ENCODE measurements around the gene IRF8.
"Not testable (repeated sequence)": the region's sequence is repeated elsewhere in the genome, so short reads cannot be mapped to it uniquely, and the experiment has no call there.

IRF8 gene

DNA sequence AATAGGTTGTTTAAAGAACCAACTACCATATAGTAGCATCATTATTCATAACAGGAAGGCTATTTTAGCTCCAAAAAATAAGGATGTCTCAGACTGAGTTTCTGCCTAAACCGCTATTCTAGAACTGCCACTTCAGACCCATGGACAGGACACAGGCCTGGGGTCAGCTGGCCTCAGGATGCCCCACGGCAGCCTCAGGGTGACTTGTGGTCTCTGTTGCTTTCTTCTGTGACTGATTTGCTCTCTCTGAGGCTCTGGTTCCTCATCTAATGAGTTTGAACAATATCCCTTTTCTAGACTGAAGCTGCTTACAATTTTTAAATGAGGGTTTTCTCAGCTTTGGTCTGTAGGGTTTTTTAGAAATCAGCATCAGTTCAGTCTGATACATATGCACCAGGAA lies 31.8 kb upstream of the IRF8 start:
- no peak for DNase-seq

DNA sequence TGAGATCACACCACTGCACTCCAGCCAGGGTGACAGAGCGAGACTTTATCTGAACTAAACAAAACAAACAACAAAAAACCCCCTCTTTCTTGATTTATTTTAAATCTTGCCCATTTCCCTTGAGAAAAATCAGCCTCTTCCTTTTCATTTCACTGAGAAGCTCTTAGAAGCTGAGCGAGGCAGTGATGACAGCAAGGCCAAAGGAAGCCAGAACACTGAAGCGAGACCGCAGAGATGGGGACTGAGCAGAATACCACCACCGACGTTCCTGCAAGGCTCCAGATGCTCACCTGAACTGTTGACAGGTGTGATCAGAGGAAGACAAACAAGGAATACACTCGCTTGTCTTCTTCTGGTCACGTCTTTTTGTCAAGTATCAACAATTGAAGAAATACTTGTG lies 30.5 kb upstream of the IRF8 start:
- no peak for DNase-seq

DNA sequence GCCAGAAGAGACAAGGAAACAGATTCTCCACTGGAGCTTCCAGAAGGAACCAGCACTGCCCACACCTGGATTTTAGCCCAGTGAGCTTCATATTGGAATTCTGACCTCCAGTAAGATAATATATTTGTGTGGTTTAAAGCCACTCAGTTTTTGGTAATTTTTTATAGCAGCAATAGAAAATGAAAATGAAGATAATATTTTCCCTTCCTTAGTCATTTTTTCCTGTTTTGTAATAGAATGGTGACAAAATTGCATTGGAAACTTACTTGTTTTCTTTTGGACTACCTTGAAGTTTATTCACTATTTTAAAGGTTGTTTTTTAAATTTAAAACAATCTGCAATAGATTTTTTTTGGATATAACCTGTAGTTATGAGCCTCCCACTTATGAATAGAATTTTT lies 29.8 kb upstream of the IRF8 start:
- no peak for DNase-seq

DNA sequence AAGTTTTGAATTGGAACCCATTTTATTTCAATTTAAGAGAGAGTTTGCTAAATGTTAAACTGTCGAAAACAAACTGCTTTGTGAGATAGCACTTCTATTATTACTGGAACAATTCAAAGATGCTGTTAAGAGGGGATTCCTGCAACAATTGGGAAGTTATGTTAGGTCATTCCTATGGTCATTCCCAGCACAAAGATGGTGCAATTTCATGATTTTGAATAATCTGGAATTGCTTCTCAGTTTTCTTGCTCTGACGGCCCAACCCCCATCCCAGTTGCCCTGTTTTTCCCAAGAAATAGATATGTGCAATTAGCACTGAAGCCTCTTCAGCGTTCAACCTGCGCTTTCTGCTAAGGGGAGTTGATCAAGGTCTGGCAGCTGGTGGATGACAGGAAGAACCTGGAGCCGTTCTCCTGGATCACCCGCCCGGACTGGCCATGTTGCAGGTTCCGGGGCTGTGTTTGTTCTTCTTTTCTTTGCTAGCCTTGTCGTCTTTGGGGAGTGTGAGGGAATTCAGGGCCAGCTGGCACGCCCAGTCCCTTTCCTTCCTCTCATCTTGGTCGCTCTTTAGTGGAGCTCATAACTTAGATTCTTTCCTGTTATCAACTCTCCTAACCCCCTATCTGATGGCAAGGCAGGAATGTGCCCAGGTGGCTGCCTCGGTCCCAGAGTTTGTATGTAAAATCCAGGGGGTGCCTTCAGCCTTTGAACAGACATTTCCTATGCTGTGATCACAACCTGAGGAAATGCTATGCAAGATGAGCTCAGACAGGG lies 29.0 kb upstream of the IRF8 start:
- DNase-seq: no peak

DNA sequence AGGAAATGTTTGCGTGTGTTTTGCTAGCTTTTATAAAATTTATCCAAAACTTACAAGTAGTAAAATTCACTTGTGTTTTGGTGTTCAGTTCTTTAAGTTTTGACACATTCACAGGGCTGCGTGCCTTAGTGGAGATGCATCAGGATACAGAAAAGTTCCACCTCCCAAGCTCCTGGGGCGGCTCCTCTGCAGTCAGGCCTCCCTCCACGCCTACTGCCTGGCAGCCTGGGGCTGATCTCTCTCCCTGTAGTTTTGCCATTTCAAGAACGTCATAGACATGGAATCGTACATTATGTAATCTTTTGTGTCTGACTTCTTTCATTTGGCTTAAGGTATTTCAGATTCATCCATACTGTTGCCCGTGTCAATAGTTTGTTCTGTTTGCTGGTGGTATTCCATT lies 27.2 kb upstream of the IRF8 start:
- no peak for DNase-seq

DNA sequence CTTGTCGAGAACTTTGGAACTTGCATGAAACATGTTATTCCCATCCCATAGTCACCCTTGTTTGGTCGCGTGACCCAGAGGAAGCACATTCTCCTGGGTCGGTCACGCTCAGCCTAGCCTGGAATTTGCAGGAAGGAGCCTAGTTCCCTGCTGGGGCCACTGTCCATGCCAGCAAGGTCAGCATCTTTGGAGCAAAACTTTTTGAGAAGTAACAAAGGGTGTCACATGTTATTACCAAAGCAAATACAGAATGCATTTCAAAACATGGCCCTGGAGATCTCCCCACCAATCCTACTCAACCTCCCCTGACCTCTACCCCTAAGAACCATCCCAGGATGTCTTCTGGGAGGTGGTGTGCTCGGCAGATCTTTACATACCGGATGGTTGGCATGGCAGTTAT lies 26.2 kb upstream of the IRF8 start:
- DNase-seq: no peak

DNA sequence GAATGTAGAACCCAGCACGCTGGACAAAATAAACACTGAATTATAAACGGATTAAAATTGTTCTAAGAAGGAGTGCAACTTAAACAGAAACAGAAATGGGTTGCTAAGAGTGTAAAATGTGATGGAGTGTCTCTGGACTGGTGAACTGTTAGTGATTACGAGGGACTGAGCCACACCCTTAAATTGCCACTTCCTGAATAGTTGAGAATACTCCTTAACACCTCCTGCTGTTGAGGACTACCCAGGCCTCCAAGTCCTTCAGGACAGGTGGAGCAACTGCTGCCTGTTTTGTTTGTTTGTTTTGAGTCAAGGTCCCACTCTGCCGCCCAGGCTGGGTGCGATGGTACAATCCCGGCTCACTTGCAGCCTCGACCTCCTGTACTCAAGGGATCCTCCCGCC lies 25.8 kb upstream of the IRF8 start:
- DNase-seq: no peak

DNA sequence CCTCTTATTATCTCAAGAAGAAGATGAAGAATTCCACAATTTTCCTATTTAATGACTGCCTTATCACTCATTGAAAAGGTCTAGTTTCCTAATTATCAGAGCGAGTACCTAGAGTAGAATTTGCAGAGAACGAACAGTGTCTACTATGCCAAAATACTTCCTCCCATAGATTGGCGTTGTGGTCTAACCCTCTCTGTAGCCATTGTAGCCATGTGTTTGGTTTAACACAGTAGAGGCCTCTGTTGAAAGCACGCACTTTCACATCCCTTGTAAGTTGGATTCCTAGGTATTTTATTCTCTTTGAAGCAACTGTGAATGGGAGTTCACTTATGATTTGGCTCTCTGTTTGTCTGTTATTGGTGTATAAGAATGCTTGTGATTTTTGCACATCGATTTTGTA lies 24.9 kb upstream of the IRF8 start:
- DNase-seq: not testable (repeated sequence)

DNA sequence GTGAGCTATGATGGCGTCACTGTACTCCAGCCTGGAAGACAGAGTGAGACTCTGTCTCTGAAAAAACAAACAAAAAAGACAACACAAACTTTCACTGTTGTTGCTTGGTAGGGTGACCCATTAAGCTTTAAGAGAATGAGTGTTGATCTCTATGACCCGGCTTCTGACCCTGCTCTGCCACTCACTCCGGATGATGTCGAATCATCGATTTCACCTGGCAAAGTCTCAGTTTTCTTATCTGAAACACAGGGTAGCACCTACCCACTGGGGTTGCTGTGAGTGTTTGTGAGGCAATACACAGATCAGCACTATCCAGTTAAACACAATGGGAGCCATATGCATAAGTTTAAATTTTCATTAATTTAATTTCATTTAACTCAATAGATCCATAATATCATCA lies 20.6 kb upstream of the IRF8 start:
- no peak for DNase-seq

DNA sequence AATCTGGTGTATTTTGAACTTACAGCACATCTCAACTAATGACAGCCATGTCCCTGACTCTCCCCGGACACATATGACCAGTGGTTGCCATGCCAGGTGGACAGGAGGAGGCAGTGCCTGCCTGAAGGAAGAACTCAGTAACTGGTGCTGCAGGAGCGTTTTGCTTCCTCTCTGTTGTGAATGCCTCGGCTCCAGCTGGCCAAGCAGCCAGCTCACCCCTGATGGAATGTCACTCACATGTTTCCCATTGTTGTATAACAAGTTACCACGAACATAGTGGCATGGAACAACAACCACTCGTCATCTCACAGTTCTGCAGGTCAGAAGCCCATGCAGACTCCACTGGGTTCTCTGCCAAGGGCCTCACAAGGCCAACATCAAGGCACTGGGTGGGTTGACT lies 20.1 kb upstream of the IRF8 start:
- no peak for DNase-seq

DNA sequence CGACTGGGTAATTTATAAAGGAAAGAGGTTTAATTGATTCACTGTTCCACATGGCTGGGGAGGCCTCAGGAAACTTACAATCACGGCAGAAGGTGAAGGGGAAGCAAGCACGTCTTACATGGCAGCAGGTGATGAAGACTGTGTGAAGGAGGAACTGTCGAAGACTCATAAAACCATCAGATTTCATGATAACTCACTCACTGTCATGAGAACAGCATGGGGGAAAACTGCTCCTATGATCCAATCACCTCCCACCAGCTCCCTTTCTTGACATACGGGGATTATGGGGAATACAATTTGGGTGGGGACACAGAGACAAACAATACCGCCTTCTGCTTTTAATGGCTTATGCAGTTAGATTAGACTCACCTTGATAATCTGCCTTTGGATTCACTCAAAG lies 19.4 kb upstream of the IRF8 start:
- no peak for DNase-seq

DNA sequence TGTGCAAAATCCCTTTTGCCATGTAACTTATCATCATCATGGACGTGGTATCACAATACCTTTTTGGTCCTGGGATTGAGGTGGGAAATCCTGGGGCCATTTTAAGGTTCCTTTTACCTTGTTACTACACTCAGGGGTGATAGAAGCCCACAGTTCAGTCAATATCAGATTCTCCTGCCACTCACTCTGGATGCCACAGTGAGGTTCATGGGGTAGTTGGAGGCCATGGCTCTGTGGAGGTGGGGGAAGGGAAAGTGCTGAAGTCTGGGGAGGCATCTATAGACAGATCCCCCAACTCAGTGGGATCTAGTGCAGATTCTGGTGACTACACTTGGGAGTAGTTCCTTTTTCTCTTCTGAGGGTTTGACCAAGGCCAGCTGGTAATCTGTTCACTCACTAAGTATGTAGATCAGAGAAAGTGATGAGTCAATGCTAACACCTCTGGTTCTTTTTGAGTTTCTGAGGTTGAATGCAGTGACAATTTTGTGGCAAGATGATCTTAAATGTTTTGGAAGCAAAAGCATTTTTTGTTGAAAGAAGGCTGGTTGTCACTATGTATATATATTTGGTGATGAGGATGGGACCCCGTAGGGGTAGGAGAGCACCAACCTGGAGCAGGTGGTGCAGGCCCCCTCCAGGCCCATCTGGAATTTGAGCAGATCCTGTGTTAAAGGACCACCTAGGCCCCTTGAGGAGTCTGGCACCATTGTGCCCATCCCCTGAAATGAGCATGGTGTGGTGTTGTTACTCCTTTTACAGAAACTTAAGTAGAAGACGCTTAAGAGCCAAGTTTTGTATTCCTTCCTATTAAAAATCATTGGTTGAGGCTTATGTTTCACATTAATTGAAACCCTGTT lies 18.8 kb upstream of the IRF8 start:
- DNase-seq: no peak

DNA sequence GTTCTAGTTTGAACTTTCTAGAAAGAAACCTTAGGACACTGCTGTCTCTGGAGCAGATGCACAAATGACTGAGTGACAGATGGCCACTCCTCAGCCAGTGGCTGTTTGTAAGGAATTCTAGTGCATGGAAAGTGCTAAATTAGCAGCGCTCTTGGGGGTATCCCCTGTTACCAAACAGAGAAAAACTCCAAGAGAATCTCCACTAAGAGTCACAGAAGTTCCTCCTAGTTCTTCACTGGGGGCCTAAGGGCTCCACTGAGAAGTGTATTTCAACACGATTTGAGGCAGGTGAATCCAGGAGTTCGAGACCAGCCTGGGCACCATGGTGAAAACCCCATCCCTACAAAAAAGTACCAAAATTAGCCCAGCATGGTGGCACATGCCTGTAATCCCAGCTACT lies 18.1 kb upstream of the IRF8 start:
- no peak for DNase-seq

DNA sequence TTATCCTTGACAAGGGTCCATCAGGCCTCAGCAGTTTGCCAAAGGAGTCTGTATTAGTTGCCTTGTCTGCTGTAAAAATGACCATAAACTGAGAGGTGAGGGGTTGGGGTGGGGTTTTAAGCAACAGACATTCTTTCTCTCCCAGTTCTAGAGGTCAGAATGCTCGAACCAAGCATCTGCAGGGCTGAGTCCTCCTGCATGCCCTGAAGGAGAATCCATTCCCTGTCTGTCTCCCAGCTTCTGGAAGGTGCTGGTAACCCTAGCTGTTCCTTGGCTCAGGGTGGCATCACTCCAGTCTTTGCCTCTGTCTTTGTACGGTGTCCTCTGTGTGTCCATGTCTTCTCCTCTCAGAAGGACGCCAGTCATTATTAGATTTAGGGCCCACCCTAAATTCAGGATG lies 17.5 kb upstream of the IRF8 start:
- DNase-seq: no peak

DNA sequence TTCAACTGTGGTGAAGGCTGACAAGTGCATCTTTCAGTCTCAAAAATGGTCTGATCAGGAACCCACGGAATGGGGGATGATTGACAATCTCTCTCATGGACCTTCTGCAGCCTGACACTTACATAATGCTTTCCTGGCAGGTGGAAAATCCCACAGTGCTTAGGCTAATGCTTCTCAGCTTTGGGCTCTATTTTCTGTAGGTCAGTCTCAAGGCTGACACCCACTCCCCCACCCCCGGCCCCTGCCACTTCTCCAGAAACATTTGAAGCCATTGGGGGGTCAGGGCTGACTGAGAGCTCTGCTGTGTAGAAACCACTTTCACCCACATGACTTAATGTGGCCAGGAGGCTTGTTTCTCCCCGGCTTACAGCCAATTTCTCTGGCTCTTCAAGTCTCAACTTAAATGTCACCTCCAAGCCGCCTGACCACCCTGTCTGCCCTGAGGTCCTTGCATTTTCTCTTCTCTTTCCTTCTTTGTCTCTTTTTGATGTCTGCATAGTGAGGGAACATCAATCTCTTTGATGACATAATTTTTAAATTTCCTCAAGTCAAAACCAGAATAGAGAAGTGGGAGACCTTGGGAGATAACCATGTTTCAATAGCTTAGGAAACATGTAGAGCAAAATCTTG lies 16.7 kb upstream of the IRF8 start:
- DNase-seq: no peak

DNA sequence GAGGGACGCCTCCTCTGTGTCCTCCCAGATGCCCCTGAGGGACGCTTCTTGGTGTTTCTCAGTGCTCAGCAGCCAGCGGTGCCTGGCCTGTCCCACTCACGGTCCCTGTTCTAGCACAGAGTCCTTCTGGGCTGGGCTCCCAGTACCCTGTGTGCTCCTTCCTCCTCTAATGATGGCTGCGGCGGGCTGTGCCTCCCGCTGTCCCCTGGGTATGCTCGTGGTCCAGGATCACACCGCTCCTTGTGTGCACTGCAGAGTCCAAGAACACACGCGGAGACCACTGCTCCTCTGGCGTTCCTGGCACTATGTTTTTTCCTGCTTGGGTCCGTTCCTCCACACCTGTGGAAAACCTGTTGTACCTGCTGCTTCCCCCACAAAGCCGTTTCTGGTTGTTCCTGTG lies 15.1 kb upstream of the IRF8 start:
- DNase-seq: no peak

DNA sequence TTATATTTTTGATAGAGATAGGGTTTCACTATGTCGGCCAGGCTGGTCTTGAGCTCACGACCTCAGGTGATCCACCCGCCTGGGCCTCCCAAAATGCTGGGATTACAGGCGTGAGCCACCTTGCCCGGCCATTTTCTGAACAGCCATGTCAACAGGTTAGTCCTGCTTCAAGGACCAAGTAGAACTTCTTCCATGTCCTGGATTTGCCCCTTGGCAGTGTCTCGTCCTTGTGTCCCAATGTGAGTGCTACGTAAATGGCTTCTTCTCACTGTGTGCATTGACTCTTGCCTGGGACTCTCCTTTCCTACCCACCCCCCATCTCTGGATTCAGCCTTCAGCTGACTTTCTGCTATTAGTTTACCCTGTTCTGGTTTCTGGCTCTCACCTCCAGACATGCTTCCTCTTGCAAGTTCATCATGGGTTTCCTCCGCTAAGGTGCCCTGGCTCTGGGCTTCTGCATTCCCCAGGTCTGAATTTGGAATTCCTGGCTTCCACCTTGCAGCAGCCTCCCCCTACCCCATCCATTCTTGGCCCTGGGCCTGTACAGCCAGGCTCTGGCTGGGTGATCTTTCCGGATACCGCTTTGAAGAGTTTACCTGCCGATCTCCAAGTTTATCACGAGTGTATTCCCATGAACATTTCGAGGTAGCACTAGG lies 14.0 kb upstream of the IRF8 start:
- DNase-seq: no peak

DNA sequence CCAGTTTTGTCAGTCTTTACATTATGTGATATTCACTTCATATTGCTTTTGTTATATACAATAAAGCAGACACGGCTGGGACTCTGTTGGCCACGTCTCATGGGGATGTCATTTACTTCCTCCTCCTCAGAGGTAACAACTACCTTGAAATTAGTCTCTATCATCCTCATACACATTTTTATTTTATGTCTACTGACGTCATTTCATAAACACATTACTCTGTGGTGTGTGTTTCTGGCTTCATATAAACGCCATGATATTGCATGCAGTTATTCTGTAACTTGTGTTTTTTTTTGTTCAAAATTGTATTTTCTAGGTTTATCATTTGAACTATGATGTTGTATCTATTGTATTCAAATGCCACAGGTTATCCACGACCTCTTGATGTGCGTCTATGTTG lies 13.4 kb upstream of the IRF8 start:
- no peak for DNase-seq

DNA sequence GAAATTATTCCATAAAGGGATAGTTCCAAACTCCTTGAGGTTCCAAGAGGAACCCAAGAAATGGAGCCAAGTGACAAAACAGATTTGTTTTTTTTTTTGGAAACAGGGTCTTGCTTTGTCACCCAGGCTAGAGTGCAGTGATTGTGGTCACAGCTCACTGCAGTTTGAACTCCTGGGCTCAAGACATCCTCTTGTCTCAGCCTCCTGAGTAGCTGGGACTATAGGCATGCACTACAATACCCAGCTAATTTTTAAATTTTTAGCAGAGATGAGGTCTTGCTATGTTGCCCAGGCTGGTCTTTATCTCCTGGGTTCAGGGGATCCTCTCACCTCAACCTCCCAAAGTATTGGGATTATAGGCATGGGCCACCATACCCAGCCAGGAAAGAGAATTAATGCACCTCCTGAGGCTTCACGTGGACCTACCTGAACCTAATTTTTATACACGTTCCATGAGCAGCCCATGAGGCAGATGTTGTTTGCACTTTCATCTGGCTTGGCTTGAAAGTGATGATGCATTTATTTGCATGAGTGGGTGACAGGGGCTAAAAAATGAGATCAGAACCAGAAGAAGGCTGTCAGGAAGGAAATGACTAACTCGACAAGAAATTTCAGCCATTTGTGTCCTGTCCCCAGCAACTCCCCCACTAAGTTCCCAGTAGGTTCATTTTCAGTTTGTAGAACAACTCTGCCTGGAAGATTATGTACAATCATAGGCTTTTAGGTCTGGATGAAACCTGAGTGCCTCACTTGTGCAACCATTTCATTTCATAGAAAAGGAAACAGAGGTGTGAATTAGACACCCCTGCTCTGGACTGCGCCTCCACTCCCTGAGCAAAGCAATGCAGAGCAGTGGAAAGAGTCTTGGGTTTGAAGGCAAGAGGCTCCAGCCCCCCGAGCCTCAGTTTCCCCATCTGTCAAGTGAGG lies 10.3 kb upstream of the IRF8 start:
- no peak for DNase-seq

DNA sequence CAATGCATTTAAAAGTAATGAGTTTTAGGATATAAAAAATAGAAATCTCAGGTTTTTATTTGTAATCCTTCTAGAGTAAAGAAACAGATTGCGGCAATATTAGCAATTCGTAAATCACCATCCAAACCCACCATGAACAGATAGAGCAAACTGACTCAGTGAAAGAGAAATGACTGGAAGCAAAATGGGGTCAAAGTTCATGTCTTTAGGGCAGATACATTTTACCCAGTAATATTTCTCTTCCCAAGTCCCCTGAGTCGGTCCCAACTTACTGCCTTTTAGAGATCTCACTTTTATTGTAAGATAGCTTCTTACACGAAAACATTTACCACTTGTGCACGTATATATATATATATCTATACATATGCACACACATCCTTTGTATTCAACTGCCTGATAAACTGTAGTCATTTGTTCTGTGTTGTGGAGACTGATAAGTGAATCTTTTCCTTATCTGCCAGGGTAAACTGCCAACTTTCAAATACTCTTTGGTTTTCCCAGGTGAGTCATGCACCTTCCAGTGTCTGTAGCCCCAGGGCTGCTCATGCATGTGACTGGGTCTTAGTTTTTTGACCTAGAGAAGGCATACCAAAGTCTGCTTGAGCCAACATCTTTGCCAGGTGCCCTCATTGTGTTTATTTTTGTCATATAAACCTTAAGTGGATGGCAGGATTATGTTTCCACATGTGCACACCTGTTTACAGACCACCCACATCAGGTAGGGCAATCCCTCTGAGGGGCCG lies 7.8 kb upstream of the IRF8 start:
- no peak for DNase-seq
